Activated CD4-positive, alpha-beta T cell treated with anti-CD3 and anti-CD28 coated beads for 4 hours (primary cell): ENCODE results near the gene ZNF891.

ENCODE experiments used
- DNase-seq, 2 donors: peaks; one replicate each; pipeline ENCODE4 v3.0.0-alpha.2; 2020

ZNF891 gene

DNA sequence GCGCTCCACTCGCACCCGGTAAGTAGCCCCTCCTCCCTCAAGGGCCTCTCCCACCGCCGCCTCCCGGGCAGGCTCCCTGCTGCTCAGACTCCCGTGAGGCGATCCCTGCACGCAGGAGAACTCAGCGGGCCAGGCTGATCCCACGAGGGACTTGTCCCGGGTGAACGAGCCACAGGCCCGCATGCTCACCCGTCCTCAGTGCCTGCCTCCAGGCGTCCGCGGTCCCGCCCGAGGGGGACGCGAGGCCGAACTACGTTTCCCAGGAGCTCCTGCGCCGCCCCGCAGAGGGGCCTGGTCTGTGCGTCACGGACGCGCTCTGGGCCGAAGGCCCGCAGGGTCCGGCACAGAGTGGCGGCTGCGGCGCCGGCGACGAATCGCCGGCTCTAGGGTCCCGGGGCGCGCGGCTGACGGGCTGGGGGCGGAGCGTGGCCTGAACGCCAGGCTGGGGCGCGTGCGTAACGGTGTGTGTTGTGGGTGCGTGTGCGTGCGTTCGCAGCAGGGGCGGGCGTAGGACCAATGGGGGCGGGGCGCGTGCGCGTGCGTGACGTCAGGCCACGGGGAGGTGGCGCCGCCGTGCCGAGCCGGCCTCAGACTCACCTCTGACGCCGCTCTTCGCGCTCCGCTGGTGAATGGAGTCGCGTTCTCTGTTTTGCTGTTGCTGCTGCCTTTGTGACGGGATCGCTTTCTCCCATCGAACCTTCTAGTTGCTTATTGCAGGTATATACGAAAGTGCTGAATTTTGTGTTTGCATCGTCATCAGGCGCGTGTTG is at the start of gene ZNF891, which contains the start of gene ZNF10:
TSS of gene ZNF891 (minus strand) at position 237 of the 770 bp plus-strand sequence. CDS start 8,356 bp downstream, outside the sequence.
TSS of gene ZNF10 (plus strand) at position 590 of the 770 bp plus-strand sequence. CDS start 13,866 bp downstream, outside the sequence.
- DNase-seq = peak; percentile 95 to 96

DNA sequence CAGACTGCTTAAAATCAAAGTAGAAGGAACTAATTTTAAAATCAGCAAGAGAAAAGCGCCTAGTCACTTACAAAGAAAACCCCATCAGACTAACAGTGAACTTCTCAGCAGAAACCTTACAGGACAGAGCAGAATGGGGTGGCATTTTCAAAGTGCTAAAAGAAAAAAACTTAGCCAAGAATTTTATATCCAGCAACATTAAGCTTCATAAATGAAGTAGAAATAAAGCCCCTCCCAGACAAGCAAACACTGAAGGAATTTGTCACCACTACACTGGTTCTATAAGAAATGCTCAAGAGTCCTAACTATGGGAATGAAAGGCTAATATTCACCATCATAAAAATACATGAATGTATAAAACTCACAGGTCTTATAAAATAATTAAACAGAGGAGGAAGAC is 44.8 kb upstream of the ZNF891 start:
- DNase-seq = no peak

GRCh38 chr12:133172491-133172890 is 42.4 kb upstream of the ZNF891 start:
- DNase-seq = no peak

DNA sequence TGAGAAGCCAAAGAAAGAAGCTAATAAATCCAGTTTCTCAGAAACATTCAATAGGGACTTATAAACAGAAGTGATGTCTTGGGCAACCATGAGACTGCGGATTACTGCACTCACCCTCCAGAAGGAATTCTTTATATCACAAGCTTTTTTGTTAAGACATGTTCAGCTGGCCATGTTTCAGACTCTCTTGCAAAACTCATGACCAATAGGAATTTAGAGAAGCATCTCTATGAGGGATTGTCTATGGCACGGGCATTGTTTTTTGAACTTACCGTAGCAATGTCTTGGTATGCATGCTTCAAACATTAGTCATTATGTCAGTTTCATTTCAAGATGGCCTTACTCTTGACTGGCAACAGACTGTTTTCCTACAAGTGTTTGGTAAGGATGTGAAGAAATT is 35.7 kb upstream of the ZNF891 start:
- DNase-seq = no peak

DNA sequence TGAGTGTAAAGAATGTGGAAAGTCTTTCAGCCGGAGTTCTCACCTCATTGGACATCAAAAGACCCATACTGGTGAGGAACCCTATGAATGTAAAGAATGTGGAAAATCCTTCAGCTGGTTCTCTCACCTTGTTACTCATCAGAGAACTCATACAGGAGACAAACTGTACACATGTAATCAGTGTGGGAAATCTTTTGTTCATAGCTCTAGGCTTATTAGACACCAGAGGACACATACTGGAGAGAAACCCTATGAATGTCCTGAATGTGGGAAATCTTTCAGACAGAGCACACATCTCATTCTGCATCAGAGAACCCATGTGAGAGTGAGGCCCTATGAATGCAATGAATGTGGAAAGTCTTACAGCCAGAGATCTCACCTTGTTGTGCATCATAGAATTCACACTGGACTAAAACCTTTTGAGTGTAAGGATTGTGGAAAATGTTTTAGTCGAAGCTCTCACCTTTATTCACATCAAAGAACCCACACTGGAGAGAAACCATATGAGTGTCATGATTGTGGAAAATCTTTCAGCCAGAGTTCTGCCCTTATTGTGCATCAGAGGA is 26.1 kb upstream of the ZNF891 start:
- no peak for DNase-seq

DNA sequence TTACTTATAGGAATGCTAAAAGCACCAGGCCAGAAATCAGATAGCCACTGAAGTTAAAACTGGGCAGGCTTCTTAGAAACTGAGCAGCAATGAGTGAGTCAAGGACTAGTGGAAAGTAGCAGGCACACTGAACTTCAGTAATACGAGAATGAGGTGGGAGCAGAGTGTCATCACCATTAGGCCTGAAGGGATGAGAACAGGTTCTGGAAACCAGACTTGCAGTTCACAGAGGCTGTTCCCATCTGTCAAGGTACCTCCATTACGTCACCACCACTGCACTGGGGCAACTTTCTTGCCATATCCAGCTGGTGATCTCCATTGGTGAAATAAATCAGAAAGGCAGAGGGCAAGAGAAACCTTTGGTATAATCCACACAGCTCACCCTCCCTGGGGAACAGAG is 15.9 kb upstream of the ZNF891 start:
- no peak for DNase-seq

DNA sequence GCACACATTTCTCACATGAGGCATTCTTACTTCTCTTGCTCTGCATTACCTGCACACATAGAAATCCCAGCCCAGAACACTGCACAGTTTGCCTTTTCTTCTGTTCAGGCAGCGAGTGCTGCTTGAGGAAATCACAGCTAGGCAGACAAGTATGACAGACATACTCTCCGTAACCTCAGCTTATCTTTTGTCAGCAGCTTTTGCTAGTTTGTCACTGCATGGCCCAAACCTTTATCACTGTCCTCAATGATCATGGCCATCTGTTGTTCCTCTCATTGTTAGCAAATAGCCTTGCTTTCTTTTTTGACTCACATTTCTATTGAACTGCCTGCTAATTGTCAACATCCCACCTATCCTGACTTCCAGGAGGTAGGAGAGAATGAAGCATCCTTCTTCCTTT is 5.7 kb upstream of the ZNF891 start:
- no peak for DNase-seq

DNA sequence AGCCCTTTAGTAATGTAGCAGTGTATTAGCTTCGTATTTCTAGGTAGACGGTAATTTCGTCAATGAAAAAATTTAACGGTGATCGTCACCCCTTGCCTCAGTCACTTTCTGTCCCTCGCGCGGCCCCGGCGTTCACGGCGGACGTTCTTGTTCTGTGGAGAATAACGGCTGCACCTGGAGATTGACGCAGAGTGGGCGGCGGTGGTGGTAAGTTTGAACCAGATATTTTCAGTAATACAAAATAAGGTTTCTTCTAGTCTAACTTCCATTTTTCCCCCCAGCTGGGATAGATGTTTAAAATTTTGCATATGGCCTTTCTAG is 694 bp upstream of the ZNF891 start:
- peak in 1 of 2 donors; percentile 46 for DNase-seq

DNA sequence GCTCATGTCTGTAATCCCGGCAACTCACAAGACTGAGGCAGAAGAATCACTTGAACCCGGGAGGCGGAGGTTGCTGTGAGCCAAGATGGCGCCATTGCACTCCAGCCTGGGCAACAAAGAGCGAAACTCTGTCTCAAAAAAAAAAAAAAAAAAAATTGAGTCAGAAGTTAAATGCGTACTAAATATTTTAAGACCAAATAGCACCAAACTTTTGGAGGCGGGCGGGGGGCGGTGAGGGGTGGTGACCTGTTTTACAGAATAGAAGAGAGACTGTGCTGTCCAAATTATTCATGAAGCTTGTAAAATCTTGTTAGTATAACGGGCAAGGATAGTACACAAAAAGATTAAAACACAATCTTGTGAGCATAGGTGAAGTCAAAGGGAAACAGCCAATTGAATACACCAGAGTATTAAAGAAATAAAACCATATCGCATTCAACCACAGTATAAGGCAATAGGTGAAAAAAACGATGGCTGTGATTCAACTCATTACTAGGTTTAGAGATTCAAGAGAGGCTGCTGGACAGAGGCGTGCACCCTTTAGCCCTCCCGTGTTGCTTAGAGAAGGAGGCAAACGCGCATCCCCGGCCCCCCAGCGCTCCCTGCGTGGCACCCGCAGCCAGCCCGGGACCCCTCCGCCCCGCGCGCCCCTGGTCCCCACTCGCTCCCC is 571 bp downstream of the ZNF891 start:
- DNase-seq = peak in 1 of 2 donors; percentile 5

DNA sequence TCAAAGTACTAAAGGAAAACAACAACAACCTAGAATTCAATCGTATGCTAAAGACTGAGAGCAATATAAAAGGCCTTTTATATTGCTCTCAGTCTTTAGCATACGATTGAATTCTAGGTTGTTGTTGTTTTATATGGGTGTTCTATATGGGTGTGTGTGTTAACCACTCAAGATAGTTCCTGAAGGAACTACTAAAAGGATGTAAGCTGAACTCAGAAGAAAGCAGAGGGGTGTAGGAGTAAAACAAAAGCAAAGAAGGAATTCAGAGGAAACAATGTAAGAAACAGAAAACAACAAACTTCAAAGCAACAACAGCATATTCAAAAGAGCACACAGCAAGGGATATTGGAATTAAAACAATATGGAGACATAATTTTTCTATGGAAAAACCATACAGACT is 5.4 kb downstream of the ZNF891 start:
- DNase-seq = no peak

DNA sequence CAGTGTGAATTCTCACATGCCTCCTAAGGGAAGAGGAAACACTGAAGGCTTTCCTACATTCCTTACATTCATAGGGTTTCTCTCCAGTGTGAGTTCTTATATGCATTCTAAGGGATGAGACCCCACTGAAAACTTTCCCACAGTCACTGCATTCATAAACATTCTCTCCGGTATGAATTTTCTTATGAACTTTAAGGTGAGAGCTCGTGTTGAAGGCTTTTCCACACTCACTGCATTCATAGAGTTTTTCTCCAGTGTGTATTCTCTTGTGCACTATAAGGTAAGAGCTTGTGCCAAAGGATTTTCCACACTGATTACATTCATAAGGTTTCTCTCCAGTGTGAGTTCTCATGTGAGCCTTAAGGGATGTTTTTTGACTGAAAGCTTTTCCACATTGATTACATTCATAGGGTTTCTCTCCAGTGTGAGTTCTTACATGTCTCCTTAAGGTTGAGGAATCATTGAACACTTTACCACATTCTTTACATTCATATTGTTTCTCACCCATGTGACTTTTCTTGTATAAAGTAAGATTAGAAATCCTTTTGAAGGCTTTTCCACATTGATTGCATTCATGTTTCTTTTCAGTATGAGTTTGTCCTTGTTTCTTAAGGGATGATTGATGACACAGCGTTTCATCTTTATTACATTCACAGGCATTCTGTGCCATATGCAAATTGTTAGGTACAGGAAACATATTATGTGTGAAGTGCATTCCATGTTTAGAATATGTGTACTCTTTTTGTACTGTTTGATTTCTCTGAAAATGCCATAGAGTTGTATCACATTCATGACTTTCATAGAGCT is 9.5 kb downstream of the ZNF891 start:
- DNase-seq = no peak

- DNase-seq = no peak
Measured at GRCh38 chr12:133108150-133108549, 21.9 kb downstream of the ZNF891 start.

GRCh38 chr12:133107121-133107520 is 23.0 kb downstream of the ZNF891 start:
- DNase-seq = no peak

- DNase-seq = no peak
Measured at GRCh38 chr12:133106253-133106652, 23.8 kb downstream of the ZNF891 start.

GRCh38 chr12:133105620-133106019 is 24.5 kb downstream of the ZNF891 start:
- DNase-seq = no peak

DNA sequence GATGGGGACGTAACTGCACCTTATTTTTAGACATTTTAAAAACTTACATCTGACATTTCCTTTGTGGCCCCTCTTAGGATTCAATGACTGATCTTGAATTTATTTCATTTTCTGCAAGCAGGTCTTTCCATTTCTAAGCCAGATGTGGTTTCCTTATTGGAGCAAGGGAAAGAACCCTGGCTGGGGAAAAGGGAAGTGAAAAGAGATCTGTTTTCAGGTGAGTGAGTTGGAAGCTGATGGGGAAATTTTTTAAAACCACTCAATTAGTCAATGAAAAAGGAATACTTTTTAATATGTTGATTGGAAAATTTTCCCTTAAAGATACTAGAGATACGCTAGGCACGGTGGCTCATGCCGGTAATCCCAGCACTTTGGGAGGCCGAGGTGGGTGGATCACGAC is 46.7 kb downstream of the ZNF891 start:
- DNase-seq = no peak

GRCh38 chr12:133081159-133081780 is 48.8 kb downstream of the ZNF891 start:
- no peak for DNase-seq

DNA sequence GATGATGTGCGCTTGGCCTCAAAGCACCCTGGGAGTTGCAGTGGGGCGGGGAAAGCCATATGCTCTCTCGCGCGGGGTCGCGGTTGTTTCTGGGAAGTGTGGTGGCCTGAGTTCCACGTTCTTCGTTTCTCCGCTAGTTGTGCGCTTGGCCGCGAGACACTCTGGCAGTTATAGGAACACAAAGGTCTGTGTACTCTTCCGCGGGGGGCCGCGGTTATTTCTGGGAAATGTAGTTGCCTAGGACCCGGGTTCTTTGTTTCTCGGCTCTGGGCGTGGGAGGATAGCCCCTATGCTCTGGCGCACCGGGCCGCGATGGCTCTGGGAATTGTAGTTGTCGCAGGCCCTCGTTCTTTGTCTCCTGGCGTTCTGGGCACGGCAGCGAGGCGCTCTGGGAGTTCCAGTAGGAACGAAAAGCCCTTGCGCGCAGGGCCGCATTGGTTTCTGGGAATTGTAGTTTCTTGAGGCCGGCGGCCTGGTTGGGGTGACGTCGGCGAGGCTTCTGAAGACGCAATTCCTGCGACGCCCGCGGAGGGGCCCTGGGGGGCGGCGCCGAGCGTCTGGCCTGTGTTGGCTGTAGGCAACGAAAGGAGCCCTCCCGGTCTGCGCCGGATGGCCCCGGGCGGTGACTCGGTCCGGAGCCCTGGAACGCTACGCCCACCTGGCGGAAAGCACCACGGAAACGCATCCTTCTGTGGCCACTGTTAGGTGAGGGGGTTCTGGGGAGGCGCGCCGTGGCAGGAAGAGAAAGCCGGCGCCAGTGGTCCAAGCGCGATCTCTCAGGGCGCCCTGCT is 49.5 kb downstream of the ZNF891 start, which contains the start of gene ZNF140:
TSS of gene ZNF140 (plus strand) at position 556 of the 791 bp plus-strand sequence. CDS start 398 bp downstream, outside the sequence.
- peak; percentile 91 to 94 for DNase-seq

DNA sequence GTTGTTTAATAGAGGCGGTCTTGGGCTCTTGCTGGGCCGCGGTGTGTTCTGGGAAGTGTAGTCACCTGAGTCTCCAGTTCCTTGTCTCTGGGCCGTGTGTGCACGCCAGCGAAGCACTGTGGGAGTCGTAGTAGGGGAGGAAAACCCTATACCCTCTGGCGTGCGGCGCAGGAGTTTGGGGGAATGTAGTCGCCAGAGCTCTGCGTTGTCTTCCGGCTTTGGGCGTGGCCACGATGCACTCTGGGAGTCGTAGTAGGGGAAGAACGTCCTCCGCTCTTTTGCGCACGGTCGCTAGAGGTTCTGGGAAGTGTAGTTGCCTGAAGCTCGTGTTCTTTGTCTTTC is 50.1 kb downstream of the ZNF891 start:
- peak; percentile 94 to 97 for DNase-seq

GRCh38 chr12:133073836-133074235 is 56.2 kb downstream of the ZNF891 start:
- DNase-seq = no peak

DNA sequence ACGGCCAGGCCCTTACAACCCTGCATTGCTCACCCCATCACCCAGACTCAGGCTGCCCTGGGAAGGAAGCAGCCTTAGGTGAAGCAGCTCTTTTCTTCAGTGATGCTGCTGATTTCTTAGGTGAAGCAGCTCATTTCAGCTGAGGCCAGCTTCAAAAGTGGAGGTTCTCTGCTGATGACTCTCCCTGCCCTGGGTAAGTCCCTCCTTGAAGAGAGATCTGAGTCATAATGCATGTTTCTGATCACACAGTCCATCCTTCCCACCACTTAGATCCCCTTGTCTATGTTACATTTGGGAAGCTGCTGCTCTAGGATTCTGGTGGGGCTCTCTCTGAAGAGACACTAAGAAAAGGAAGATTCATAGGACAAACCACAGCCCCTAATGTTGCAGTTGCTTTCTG is 66.5 kb downstream of the ZNF891 start:
- DNase-seq = no peak

DNA sequence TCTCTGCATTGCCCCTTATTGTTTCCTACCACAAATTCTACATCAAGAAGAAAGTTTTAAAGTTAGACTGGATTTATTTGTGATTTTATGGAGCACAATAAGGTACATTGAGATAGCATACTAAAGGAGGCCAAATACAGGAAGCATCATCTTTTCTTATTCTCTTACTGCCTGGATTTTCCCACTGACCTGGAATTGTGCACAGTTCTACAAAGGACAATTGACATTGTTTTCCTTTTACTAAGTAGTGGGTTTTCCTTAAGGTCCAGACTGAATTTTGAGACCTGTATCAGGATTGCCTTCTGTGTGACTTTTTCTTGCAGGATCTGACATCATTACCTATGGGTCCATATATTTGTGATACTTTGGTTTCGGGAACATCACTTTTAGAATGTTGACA is 68.1 kb downstream of the ZNF891 start:
- no peak for DNase-seq
